CD4-positive, alpha-beta T cell treated with Interferon alpha-2 for 1 hour (primary cell): Measurements from ENCODE around the gene MRPS34.

Experiments
- DNase-seq, 2 donors: peaks; one replicate each; pipeline ENCODE4 v3.0.0-alpha.2; 2020 to 2022

Gene MRPS34

DNA sequence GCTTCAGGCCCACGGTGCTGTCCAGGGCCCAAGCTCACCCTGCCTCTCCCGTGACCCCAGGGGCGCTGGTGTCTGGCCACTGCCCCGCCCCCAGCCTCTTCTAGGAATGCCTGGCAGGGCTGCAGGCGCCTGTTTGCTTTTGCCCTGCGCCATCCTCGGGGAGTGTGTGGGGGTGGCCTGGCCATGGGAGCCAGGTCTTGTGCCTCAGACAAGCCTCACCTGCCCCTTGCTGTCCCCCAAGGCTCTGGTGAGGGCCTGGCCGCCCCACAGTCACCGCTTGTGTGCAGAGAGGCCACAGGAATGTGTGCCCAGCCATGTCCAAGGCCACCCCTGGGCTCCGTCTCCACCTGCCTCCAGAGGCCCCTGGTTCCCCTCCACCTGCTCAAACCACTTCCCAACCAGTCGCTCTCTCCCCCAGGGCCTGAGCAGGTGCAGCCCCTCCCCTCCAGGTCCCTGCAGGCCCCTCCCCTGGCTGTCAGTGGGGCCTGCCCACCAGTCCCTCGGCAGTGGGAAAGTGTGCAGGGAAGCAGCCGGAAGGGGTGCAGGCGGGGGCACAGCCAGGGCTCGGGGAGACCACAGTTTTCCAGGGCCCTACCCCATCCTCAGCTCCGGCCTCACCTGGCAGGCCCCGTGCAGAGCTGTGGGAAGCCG lies 21.4 kb upstream of the MRPS34 start:
- no peak for DNase-seq

DNA sequence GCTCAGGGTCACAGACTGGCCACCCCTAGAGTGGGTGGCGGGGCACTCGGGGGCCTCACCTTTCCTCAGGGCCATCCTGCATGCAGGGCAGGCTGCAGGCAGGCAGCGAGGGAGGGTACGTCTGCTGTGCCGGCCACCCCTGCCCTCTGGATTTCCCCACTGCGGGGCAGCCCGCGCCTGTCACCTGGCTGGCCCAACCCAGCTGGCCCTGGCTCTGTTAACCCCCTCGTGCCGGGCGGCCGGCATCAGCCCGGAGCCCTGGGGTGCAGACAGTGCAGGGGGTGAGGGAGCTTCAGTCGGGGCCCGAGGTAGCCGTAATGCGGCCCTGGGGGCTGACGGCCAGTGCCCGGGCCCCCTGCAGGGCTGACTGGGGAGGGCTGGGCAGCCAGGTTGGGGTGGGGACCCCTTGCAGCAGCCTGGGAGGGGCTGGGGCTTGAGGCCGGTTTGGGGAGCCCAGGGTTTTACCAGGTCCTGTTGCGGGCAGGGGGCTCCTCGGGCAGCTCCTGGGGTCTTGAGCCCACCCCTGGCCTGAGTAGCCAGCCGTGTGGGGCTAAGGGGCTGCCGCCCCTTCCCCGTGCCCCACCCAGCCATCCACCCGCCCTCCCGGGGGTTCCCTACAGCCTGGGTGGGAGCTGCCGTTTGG lies 20.8 kb upstream of the MRPS34 start, which contains the start of gene IGFALS:
TSS of gene IGFALS (minus strand) at position 128 of the 643 bp plus-strand sequence. CDS start at position 75, 53 bp downstream.
- DNase-seq = no peak

- DNase-seq = no peak
Observed at GRCh38 chr16:1792836-1793577, 20.1 kb upstream of the MRPS34 start.

- DNase-seq = no peak
Observed at GRCh38 chr16:1791943-1792812, 19.2 kb upstream of the MRPS34 start.

- no peak for DNase-seq
Observed at GRCh38 chr16:1791256-1791942, 18.5 kb upstream of the MRPS34 start.

GRCh38 chr16:1790611-1791255 lies 17.8 kb upstream of the MRPS34 start:
- no peak for DNase-seq

GRCh38 chr16:1790261-1790610 lies 17.3 kb upstream of the MRPS34 start:
- DNase-seq = no peak

DNA sequence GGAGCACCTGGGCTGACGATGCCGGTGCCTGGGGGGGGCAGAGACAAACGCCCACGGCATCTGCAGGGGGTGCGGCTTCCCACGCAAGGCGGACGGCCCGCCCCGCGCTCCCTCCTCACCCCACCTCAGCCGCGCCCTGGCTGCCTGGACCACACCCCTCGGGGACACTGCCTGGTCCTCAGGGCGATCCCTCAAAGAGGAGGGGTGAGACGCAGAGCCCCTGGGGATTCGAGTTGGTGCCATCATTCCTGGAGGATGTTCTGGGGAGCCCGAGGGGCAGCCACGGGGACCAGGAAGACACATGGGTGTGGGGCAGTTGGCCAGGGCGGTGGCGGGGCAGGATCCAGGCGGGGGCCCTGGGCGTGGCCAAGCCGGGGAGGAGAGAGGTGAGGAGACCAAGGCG lies 16.7 kb upstream of the MRPS34 start:
- DNase-seq = no peak

- no peak for DNase-seq
Observed at GRCh38 chr16:1788708-1789100, 15.8 kb upstream of the MRPS34 start.

- DNase-seq = no peak
Observed at GRCh38 chr16:1788095-1788707, 15.3 kb upstream of the MRPS34 start.

- no peak for DNase-seq
Observed at GRCh38 chr16:1787322-1788094, 14.6 kb upstream of the MRPS34 start.

GRCh38 chr16:1787056-1787321 lies 14.1 kb upstream of the MRPS34 start:
- DNase-seq = no peak

GRCh38 chr16:1786242-1787055 lies 13.5 kb upstream of the MRPS34 start:
- DNase-seq = no peak

- no peak for DNase-seq
Observed at GRCh38 chr16:1785846-1786170, 12.9 kb upstream of the MRPS34 start.

- no peak for DNase-seq
Observed at GRCh38 chr16:1784977-1785845, 12.3 kb upstream of the MRPS34 start.

- peak; percentile 100 for DNase-seq
Observed at GRCh38 chr16:1782408-1783264, 9.7 kb upstream of the MRPS34 start, which contains the start of the genes NUBP2 and SPSB3. Gene NUBP2, plus strand, starts transcription at chr16:1782960. Its CDS starts 61 bp downstream, at chr16:1783021. Gene SPSB3, minus strand, starts transcription at chr16:1782571. Its CDS starts 1,088 bp downstream, at chr16:1781483.

DNA sequence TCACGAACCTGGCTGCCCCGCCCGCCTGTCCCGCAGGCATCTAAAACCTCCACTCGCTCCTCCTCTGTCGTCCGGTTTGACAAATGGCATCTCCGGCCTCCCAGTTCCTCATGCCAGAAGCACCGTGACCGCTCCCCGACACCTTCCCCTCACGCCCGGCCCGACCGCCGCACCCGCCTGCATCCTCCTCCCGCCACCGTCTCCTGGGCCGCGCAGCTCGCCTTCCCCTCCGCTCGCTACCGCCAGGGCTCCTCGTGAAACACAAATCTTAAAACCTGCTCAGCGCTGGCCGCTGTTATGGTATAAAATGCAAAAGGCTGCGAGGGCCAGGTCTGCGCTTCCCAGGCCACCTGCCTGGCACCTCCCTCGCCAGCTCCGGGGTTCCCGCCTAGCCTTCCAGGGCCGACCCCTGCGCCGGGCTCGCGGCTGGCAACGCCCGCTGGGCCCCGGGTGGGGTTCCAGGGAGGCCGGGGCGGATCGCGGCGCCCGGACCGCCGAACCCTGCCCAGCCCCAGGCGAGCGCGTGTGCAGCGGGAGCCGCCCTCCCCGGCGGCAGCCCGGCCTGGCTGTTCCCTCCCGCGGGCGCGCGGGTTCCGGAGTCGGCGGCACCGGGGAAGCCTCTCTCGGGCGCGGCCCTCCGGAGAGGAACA lies 8.9 kb upstream of the MRPS34 start:
- peak in 1 of 2 donors; percentile 31 for DNase-seq
